Globus pallidus (tissue), 1 donor: ENCODE data around the gene INIP.

Experiments used
- DNase-seq: peaks from one replicate; pipeline ENCODE4 v3.0.0-alpha.2; 2015; ENCODE audit warnings: low spot score

INIP gene

DNA sequence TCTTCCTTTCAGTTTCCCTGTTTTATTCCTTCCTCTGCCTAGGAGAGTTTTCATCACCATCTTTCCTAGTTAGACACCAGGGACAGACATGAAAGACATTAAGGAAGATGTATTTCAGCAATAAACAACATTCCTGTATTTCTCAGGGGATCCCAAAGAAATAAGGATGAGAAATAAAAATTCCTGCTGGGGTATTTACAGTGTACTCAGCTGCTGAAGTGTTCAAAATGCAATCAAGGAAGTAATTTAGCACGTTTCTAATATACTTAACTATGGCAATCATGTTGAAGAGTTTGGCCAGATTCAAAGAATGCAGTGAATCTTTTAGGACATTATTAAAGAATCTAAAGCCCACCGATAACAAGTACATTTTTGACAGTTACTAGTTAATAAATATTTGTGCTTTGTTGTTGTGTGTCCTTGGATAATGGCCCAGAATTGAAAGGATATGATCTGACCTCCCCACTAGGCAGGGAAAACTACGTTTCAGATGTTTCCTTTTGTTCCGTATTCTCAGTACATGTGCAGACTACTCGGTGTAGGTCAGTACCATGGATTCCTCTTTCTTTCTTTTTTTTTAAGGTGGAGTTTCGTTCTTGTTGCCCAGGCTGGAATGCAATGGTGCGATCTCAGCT, 46.8 kb downstream of the INIP start:
- DNase-seq, result no peak

DNA sequence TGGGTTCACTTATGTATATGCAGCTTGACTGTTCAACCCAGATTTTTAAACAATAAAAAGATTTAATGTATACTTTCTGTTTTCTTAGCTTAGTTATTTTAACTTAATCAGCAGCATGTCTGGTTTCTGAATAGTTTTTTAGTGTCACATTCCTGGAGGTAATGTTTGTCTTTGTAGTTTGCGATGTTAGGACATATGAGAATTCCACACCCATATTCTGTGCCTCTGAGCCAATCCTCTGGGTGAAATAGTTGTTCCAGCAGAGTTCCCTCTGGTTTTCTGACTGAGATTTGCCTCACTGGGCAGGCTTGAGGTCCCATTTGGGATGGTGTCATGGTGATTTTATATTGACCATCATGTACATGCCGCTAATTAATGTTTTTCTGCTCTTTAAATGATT, 48.6 kb downstream of the INIP start:
- no peak for DNase-seq

DNA sequence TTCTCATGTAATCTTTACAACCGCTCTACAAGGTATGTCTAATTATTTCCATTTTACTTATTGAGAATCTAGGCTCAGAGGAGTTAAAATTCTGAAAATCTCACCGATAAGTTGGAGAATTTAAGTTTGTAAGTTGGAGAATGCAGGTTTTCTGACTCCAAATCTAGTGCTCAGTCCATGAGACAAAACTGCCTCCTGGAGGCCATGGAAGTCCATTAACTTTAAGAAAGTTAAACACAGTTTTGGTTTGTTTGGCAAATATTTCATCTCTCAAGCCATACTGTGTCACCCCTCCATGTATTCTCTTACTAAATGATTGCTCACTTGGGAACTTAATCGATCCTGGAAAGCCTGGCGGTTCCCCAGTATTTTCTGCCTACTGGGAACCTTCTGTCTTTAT, 52.6 kb downstream of the INIP start:
- DNase-seq, result no peak

DNA sequence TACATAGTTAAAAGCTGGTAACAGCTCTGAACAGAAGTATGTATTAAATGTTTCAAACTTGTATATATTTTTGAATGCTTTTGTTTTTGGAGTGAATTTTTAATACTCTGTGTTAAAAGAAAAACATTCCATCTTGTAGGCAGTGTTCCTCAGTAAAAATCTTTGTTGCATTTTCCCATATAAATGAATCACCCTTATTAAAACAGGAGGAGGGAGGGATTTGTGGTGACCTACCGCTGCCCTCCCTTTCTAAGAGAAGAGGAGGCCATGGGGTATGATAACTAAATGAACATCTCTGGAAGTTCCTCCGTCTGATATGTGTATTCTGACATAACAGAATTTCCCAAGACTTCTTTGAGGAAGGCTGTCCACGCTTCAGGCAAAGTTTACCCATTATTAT, 53.4 kb downstream of the INIP start:
- DNase-seq, result no peak

DNA sequence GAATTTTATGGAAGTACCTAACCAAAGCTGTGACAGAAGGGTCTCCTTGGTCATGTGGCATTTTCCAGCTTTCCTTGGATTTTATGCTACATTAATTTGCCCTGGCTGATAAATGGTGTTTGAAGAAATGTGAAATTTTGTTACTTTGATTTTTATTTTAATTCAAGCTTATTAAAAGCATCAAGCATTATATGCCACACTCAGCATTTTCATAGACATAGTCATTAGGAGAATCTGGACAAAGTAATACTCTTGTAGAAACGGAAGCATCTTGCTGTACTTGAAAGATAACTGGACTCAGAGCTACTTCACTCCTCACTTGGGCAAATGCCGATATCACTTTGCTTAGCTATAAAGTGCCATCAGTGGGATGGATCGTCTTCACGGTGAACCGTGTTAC, 54.2 kb downstream of the INIP start:
- DNase-seq, result no peak

DNA sequence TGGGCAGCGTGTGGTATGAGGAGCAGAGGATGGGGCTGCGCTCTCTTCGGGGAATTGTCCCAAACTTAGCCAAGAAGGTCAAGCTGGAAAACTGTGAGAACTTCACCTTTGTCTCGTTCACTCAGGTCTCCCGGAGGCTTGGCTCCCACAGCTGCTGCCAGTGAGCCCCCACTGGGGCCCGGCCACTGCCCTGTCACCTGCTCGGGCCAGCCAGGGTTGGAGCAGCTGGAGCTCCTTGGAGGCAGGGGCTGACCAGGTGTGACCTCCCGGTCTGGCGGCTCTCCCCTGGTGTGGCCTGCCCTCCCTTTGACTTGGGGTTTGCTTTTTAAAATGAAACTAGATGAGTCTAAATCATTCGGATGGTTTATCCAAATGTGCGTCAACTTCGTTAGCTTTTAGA, 58.0 kb downstream of the INIP start:
- DNase-seq, result no peak

DNA sequence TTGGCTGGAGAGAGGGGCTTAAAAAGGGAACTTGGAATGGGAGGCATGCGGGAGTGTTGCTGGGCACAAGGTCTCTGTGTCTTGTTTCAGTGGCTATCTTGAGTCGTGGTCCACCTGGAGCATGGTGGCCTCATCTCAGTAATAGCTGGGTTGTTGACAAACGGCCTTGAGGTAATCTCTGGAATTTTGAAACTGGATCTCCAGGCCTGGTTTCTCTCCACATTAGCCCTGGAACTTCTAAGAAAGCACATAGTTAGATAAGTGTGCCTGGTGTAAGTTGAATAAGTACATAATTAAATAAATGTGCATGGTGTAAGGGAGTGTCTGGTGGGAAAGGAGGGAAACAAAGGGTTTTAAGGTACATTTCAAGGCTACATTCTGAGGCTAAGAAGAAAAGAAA, 62.2 kb downstream of the INIP start:
- DNase-seq, result no peak

DNA sequence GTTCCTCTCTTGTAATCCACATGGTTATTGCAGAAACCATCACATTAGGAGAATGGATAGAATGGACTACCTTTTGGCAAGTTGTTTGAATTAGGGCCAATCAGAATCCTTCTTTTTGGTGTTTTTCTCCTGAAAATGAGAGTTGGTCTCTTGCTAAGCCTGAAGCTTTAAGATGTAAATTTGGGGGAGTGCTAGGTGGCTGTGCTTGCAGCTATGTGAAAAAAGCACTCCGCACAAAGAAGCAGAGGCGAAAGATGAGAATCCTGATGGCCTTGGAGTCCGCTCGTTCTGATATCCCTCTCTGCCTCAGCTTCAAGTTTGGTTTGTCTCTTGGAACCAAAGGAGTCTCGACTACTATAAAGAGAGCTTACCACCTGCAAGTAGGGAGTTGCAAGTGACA, 63.6 kb downstream of the INIP start:
- no peak for DNase-seq

DNA sequence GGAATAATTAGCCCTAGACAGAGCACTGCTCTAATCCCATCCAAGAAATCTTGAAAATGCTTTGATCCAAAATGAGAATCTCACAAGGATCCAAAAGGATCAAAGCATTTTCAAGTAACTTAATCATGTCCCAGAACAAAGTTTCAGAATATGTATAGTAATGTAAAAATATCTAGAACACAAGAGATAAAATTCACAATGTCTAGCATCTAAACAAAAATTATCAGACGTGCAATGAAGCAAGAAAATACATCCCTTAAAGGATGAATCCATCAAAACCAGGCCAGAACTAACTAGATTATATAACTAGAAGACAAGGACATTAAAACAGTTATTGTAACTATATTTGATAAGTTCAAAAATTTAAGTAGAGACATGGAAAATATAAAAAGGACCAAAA, 69.3 kb downstream of the INIP start:
- no peak for DNase-seq

DNA sequence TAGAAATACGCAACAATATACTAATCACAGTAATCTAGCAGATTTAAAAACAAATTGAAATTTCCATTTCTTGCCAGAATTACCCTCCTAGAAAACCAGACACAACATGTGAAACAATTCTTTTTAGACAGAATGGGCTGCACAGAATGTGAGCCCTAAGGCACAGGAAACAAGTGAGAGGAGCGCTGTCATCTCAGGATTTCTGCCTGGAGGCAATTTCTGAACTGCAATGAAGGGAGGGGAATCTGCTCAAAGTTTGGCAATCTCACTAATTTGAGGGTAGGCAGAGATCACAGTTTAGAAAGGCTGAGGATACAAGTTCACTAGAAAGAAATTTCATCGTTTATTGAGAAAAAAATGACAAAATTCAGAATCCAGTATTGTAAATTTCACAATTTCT, 70.3 kb downstream of the INIP start:
- no peak for DNase-seq

DNA sequence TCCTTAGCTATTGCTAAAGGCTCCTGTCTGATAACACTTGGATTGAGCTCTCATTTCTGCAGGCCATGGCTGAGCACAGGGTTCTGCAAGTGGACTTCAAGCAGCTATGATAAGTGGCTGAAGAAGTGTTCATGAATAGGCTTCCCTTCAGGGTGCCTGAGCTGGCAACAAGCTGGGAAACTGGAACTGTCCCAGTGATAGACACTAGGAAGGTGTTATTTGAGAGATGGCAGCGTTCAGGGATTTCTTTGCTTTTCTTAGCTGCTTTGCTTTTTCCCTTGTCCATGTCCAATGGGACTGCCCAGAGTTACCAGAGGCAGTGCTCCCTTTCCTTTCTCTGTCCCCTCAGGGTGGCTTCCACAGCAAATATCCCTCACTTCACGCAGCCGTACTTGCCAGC, 75.8 kb downstream of the INIP start:
- no peak for DNase-seq

DNA sequence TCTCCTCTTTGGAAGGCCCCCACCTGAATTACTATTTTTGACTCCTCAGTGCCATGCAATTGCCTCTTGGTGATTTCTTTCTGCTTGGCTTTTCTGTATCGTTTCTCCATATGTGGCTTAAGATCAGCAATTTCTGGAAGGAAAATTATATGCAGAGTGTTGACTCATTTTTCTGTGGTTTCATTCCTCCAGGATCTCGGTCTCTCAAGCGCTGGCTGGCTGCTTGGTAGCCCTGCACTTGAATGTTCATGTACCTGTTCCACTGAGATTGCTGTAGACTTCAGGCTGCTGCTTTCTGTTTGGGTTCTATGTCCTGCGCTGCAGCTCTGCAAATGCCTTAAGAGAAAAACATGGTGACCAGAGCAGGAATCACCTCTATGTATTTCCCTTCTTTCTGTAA, 77.6 kb downstream of the INIP start:
- no peak for DNase-seq
